Ishikawa (cell line): ENCODE measurements around the gene DOCK7.

Experiments
- CEBPB ChIP-seq: IDR thresholded peaks from 2 replicates; pipeline ENCODE4 v1.6.1; 2012
- CREB1 ChIP-seq: IDR thresholded peaks from 2 replicates; pipeline ENCODE4 v1.6.1; 2012; ENCODE audit warnings: low read depth
- EGR1 ChIP-seq: IDR thresholded peaks from 2 replicates; pipeline ENCODE4 v1.6.1; 2012
- EP300 ChIP-seq: IDR thresholded peaks from 2 replicates; pipeline ENCODE4 v1.6.1; 2012; ENCODE audit warnings: borderline replicate concordance
- FOXM1 ChIP-seq: IDR thresholded peaks from 2 replicates; pipeline ENCODE4 v1.6.1; 2012; ENCODE audit warnings: low read depth, borderline replicate concordance
- NFIC ChIP-seq: IDR thresholded peaks from 2 replicates; pipeline ENCODE4 v1.6.1; 2012
- RAD21 ChIP-seq: IDR thresholded peaks from 2 replicates; pipeline ENCODE4 v1.6.1; 2012; ENCODE audit warnings: low read depth
- TAF1 ChIP-seq: IDR thresholded peaks from 2 replicates; pipeline ENCODE4 v1.6.1; 2012; ENCODE audit warnings: low read depth, mild to moderate bottlenecking
- TCF12 ChIP-seq: IDR thresholded peaks from 2 replicates; pipeline ENCODE4 v1.6.1; 2012; ENCODE audit warnings: low read depth
- TEAD4 ChIP-seq: IDR thresholded peaks from 2 replicates; pipeline ENCODE4 v1.6.1; 2012
- YY1 ChIP-seq: IDR thresholded peaks from 2 replicates; pipeline ENCODE4 v1.6.1; 2012; ENCODE audit warnings: low read depth
- ZBTB7A ChIP-seq: IDR thresholded peaks from 2 replicates; pipeline ENCODE4 v1.6.1; 2012; ENCODE audit warnings: low read depth
- TF ChIP-seq, protein P1 (sequence below): IDR thresholded peaks from 2 replicates; pipeline ENCODE4 v1.6.1; 2012
- TF ChIP-seq, protein P2 (sequence below): IDR thresholded peaks from 2 replicates; pipeline ENCODE4 v1.6.1; 2012; ENCODE audit warnings: low read depth, mild to moderate bottlenecking
- TF ChIP-seq, protein P3 (sequence below): IDR thresholded peaks from 2 replicates; pipeline ENCODE4 v1.6.1; 2012

DOCK7 gene

DNA sequence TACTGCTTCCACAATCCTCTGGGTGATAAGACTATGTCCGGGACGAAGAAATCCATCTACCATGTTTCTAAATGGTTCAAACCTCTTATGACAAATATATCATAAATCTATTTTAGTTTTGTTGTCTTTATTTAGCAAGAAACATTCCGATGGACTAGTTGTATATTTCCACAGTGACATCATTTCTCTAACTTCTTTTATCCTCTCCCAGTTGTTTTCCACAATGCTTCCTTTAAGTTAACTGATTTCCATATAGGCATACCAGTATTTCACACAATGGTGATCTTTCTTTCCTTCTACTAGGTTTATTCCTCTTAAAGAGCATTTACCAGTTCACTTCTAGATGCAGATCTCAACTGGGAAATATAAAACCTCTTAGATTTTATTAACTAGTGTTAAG is 206.5 kb downstream of the DOCK7 start:
- no peak for TF ChIP-seq NFIC
- TF ChIP-seq, protein P1, sequence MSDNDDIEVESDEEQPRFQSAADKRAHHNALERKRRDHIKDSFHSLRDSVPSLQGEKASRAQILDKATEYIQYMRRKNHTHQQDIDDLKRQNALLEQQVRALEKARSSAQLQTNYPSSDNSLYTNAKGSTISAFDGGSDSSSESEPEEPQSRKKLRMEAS = no peak
- no peak for TF ChIP-seq ZBTB7A

DNA sequence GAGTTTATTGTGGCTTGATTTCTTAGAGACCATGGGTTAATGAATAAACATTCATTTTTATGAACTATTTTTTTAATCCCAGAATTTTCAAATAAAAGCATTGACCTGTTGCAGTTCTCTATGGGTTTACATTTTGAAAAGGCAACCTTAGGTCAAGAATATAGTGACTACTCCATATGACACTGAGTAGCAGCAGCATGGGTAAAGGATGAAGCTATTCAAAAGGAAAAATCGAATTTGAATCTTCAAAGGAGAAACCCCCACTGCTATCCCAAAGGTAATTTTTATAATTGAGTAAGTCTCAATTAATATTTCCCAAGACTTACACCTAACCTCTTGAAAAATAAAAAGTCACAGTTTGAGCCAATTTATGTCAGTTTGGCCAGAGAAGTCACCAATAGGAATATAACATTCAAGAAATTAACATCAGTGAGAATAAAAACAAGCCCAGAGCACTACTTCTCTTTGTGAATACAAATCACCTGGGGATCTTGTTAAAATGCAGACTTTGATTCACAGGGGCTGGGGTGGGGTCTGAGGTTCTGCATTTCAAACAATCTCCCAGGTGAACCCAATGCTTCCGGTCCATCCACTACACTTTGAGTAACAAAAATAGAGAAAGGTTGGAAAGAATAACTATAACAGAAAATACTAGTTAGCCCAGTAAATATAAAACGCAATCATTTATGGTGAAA is 211.5 kb downstream of the DOCK7 start:
- TF ChIP-seq, protein P1 = no peak
- TF ChIP-seq RAD21 (no peak), TCF12 (no peak), YY1 (no peak), TEAD4 (no peak), NFIC (no peak)

DNA sequence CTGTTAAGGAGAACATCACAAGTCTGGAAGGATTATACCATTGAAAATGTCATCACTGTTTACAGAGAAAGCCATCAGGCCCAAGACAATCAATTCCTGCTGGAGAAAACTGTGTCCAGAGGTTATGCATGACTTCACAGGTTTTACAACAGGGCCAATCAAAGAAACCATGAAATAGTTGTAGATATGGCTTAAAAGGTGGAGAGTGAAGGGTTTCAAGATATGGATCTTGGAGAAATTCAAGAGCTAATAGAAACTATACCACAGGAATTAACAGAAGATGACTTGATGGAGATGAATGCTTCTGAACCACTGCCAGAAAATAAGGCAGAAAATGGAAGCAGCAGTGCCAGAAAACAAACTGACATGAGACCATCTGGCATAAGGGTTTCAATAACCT is 221.1 kb downstream of the DOCK7 start:
- TF ChIP-seq, protein P1 = no peak
- no peak for TF ChIP-seq ZBTB7A
- no peak for TF ChIP-seq EGR1
- TF ChIP-seq CREB1 = no peak
- TF ChIP-seq FOXM1 = no peak
- TF ChIP-seq, protein P2, sequence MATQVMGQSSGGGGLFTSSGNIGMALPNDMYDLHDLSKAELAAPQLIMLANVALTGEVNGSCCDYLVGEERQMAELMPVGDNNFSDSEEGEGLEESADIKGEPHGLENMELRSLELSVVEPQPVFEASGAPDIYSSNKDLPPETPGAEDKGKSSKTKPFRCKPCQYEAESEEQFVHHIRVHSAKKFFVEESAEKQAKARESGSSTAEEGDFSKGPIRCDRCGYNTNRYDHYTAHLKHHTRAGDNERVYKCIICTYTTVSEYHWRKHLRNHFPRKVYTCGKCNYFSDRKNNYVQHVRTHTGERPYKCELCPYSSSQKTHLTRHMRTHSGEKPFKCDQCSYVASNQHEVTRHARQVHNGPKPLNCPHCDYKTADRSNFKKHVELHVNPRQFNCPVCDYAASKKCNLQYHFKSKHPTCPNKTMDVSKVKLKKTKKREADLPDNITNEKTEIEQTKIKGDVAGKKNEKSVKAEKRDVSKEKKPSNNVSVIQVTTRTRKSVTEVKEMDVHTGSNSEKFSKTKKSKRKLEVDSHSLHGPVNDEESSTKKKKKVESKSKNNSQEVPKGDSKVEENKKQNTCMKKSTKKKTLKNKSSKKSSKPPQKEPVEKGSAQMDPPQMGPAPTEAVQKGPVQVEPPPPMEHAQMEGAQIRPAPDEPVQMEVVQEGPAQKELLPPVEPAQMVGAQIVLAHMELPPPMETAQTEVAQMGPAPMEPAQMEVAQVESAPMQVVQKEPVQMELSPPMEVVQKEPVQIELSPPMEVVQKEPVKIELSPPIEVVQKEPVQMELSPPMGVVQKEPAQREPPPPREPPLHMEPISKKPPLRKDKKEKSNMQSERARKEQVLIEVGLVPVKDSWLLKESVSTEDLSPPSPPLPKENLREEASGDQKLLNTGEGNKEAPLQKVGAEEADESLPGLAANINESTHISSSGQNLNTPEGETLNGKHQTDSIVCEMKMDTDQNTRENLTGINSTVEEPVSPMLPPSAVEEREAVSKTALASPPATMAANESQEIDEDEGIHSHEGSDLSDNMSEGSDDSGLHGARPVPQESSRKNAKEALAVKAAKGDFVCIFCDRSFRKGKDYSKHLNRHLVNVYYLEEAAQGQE = no peak
- no peak for TF ChIP-seq NFIC
- TF ChIP-seq CEBPB = no peak
- no peak for TF ChIP-seq RAD21
- no peak for TF ChIP-seq TAF1
- TF ChIP-seq EP300 = no peak
- no peak for TF ChIP-seq TEAD4
- no peak for TF ChIP-seq YY1

DNA sequence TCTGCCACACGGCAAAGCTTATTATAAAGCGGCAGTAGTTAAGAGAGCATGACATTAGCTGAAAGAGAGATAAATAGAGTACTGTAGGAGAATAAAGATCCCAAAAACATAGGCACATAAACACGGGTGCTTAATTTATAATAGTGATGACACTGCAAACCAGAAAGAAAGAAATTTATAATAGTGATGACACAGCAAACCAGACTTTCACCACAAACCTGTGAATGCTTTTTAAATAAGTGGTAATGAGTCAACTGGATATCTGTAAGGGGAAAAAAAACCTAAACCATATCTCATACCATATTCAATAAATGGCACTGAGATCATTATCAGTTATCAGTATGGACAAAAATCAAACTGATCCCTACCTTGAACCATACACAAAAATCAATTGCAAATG is 225.8 kb downstream of the DOCK7 start:
- TF ChIP-seq YY1 (no peak), TEAD4 (no peak), FOXM1 (no peak), CEBPB (no peak), RAD21 (no peak)
- TF ChIP-seq, protein P1 = no peak
- TF ChIP-seq, protein P2 = no peak

DNA sequence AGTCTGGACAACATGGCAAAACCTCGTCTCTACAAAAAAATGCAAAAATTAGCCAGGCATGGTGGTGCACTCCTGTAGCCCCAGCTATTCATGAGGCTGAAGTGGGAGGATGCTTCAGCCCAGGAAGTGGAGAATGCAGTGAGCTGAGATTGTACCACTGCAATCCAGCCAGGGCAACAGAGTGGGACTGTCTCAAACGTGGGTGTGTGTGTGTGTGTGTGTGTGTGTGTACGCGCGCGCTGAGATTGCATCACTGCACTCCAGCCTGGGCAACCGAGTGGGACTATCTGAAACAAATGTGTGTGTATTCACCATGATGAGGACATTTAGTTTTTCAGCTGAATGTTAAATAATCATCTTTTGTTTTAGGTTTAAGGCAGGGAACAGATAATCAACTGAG is 230.2 kb downstream of the DOCK7 start:
- no peak for TF ChIP-seq RAD21
- TF ChIP-seq, protein P2 = no peak
- TF ChIP-seq, protein P1 = no peak
- TF ChIP-seq TCF12 = no peak
- no peak for TF ChIP-seq EP300
- no peak for TF ChIP-seq EGR1
- TF ChIP-seq TAF1 = no peak
- no peak for TF ChIP-seq NFIC
- TF ChIP-seq YY1 = no peak
- TF ChIP-seq, protein P3, sequence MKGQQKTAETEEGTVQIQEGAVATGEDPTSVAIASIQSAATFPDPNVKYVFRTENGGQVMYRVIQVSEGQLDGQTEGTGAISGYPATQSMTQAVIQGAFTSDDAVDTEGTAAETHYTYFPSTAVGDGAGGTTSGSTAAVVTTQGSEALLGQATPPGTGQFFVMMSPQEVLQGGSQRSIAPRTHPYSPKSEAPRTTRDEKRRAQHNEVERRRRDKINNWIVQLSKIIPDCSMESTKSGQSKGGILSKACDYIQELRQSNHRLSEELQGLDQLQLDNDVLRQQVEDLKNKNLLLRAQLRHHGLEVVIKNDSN = no peak
- TF ChIP-seq TEAD4 = no peak
- TF ChIP-seq CEBPB = no peak
- no peak for TF ChIP-seq FOXM1
- TF ChIP-seq CREB1 = no peak
- no peak for TF ChIP-seq ZBTB7A
